Retinal pigment epithelial cell (primary cell): Measurements from ENCODE around the gene NFS1.

Source experiments
- DNase-seq: peaks from one replicate; pipeline ENCODE4 v3.0.0-alpha.2; 2010; ENCODE audit warnings: low read depth
- H3K4me3 ChIP-seq: 2 replicates; pipeline ENCODE4 v1.5.1; 2011; ENCODE audit warnings: mild to moderate bottlenecking, low read length, control low read depth, moderate library complexity
- CTCF ChIP-seq: conservative IDR thresholded peaks from 2 replicates; pipeline ENCODE4 v1.5.1; 2011; ENCODE audit warnings: low read depth, low read length, control low read depth, inconsistent platforms

The NFS1 gene

GRCh38 chr20:35620818-35621559 is 78.2 kb downstream of the NFS1 start:
- no peak for DNase-seq
- no peak overlapping the region for H3K4me3 ChIP-seq
- no peak for TF ChIP-seq CTCF

GRCh38 chr20:35619196-35620095 is 79.7 kb downstream of the NFS1 start:
- peak overlapping the region; percentile 71 for H3K4me3 ChIP-seq
- TF ChIP-seq CTCF = peak; percentile 62
- DNase-seq = peak; percentile 43

- TF ChIP-seq CTCF = no peak
- H3K4me3 ChIP-seq = peak overlapping the region; percentile 71
- DNase-seq = peak; percentile 10
These were observed 80.7 kb downstream of the NFS1 start for GRCh38 chr20:35618263-35619131.
